Esophagus muscularis mucosa (tissue), 4 donors: ENCODE measurements around the gene TEC. TPM values are rescaled to one million over a fixed set of nuclear protein-coding genes. Genes with fewer than 3 reads are reported as not detected.

Experiments used
- DNase-seq: peaks from one replicate; pipeline ENCODE4 v3.0.0-alpha.2; 2017; ENCODE audit errors: extremely low spot score
- H3K27ac ChIP-seq, 4 donors: fragments of 200-600 bp; sonication (generic); replicated peaks in 1 of 4; 1 replicate in 3 of 4; 2 replicates in 1 of 4; pipeline ENCODE4 v1.5.1; 2016 to 2019; ENCODE audit warnings: mild to moderate bottlenecking in 1 of 4
- H3K27me3 ChIP-seq, 4 donors: fragments of 200-600 bp; sonication (generic); one replicate each; pipeline versions ENCODE4 v1.5.1 to v1.6.0; 2016 to 2019
- H3K36me3 ChIP-seq, 4 donors: fragments of 200-600 bp; sonication (generic); one replicate each; pipeline ENCODE4 v1.5.1; 2016 to 2019
- H3K4me1 ChIP-seq, 4 donors: fragments of 200-600 bp; sonication (generic); one replicate each; pipeline ENCODE4 v1.5.1; 2016 to 2019
- H3K4me3 ChIP-seq, 4 donors: fragments of 200-600 bp; sonication (generic); 1 replicate in 2 of 4; 2 replicates in 2 of 4; pipeline ENCODE4 v1.5.1; 2016 to 2019; ENCODE audit warnings: mild to moderate bottlenecking in 4 of 4, moderate library complexity in 1 of 4
- H3K9me3 ChIP-seq, 4 donors: fragments of 200-600 bp; sonication (generic); 1 replicate in 3 of 4; 2 replicates in 1 of 4; pipeline ENCODE4 v1.5.1; 2016 to 2019
- CTCF ChIP-seq, 3 experiments: fragments of 200-600 bp in 2 of 3; fragments of 450-650 bp in 1 of 3; sonication (generic) in 2 of 3; IDR thresholded peaks; one replicate each; pipeline ENCODE4 v1.5.1; 2017 to 2019; ENCODE audit warnings: antibody characterized with exemption in 3 of 3, mild to moderate bottlenecking in 2 of 3, moderate library complexity in 1 of 3
- EP300 ChIP-seq: sonication (generic); formaldehyde crosslinking; IDR thresholded peaks from one replicate; pipeline ENCODE4 v1.6.1; 2017; ENCODE audit warnings: antibody characterized with exemption
- POLR2A ChIP-seq: fragments of 450-650 bp; IDR thresholded peaks from one replicate; pipeline ENCODE4 v1.6.1; 2017; ENCODE audit warnings: antibody characterized with exemption, moderate library complexity, mild to moderate bottlenecking, low read depth
- POLR2AphosphoS5 ChIP-seq, 2 donors: sonication (generic); formaldehyde crosslinking; IDR thresholded peaks; one replicate each; pipeline ENCODE4 v1.6.1; 2017; ENCODE audit warnings: antibody characterized with exemption in 2 of 2
- WGBS: methylation state at CpG from one replicate; pipeline ENCODE4 v1.1.5; 2018; 5-methylcytosine and 5-hydroxymethylcytosine counted together
- intact Hi-C: fragments of 100-400 bp; cut with DNase I; formaldehyde crosslinking; loops from one replicate; pipeline ENCODE4 v1.15.1; 2023
- total RNA-seq, 4 donors: library from RNA; depleted of rRNA; stranded (reverse); fragments of >200 nt; gene quantifications; one replicate each; pipeline versions ENCODE4 v1.1.0 to v1.2.1, GENCODE V29; 2016

The TEC gene
- total RNA-seq, 4 donors from 2014 or later, result 1.5 to 2.2 (median 1.9) TPM

- no peak for DNase-seq
- H3K27ac ChIP-seq, result no peak overlapping the region
- no peak for TF ChIP-seq POLR2A
- no peak for TF ChIP-seq EP300
- no peak for TF ChIP-seq CTCF (IDR thresholded peaks at IDR 0.05)
- TF ChIP-seq POLR2AphosphoS5 (IDR thresholded peaks at IDR 0.05), result no peak
- no peak overlapping the region for H3K4me3 ChIP-seq
- no peaks in the 10 kb centered on the region for H3K27me3 ChIP-seq
- intact Hi-C loops, result no loop called here
- H3K4me1 ChIP-seq, result no peaks in the 10 kb centered on the region
- 96% methylated on average over 1 of the region's 1 CpG for WGBS
- H3K36me3 ChIP-seq, result no peaks in the 10 kb centered on the region
- H3K9me3 ChIP-seq, result no peaks in the 10 kb centered on the region
Measured at GRCh38 chr4:48105230-48105629, 164.4 kb downstream of the TEC start.

DNA sequence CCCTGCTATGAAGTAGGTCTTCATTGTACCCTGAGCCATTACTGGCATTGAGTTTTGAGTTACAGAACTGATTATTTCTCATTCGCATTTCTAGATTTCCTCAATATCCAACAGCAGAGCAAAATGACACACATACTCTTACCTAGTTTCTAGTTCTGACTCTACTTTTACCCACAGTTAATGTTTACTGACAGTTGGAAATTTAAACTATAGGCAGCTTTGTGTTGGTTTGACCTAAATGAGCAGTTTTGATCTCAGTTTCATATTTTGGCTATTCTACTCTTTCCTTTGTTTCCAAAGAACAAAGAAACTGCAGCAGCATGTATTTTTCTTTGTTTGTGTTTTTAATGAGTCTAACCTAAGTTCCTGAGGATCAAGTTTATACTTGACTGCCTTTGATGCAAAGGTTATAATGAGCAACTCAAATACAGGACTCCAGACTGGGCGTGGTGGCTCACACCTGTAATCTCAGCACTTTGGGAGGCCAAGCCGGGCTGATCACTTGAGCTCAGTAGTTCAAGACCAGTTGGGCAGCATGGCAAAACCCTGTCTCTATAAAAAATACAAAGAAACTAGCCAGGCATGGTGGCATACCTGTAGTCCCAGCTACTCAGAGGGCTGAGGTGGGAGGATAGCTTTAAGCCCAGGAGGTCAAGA lies 166.0 kb downstream of the TEC start:
- Histone ChIP-seq H3K36me3 (no peaks in the 10 kb centered on the region), H3K27ac (no peak overlapping the region), H3K4me3 (no peak overlapping the region), H3K4me1 (no peaks in the 10 kb centered on the region), H3K9me3 (no peaks in the 10 kb centered on the region), H3K27me3 (no peaks in the 10 kb centered on the region)
- TF ChIP-seq CTCF (IDR thresholded peaks at IDR 0.05), result no peak
- TF ChIP-seq POLR2AphosphoS5 (IDR thresholded peaks at IDR 0.05), result no peak
- DNase-seq, result no peak
- intact Hi-C loops, result no loop called here
- WGBS, result 89% methylated on average over 3 of the region's 3 CpGs

GRCh38 chr4:48102303-48102702 lies 167.3 kb downstream of the TEC start:
- 83% methylated on average over 3 of the region's 3 CpGs for WGBS
- Histone ChIP-seq H3K4me3 (no peak overlapping the region), H3K36me3 (no peaks in the 10 kb centered on the region), H3K4me1 (no peaks in the 10 kb centered on the region), H3K27me3 (no peaks in the 10 kb centered on the region), H3K9me3 (no peaks in the 10 kb centered on the region), H3K27ac (no peak overlapping the region)
- no peak for DNase-seq
- no peak for TF ChIP-seq EP300
- no peak for TF ChIP-seq POLR2AphosphoS5 (IDR thresholded peaks at IDR 0.05)
- no peak for TF ChIP-seq CTCF (IDR thresholded peaks at IDR 0.05)
- TF ChIP-seq POLR2A, result no peak
- intact Hi-C loops, result no loop called here

DNA sequence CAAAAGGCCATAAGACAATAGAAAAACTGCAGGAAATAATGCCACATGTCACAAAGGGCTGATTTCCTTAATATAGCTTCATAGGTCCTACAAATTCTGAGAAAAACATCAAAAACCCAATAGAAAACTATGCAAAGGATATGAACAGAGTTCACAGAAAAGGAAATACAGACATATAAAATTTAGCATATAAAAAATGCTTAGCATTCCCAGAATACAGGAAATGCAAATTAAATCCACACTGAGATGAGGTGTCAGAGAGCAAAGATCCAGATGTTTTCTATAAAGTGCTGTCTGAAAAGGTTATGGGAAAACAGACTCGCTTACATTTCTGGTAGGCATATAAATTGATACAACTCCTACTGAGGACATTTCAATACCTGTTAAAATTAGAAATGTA lies 169.4 kb downstream of the TEC start:
- TF ChIP-seq CTCF (IDR thresholded peaks at IDR 0.05) (no peak), EP300 (no peak), POLR2A (no peak), POLR2AphosphoS5 (IDR thresholded peaks at IDR 0.05) (no peak)
- H3K4me1 ChIP-seq, result no peaks in the 10 kb centered on the region
- no peaks in the 10 kb centered on the region for H3K36me3 ChIP-seq
- H3K9me3 ChIP-seq, result no peaks in the 10 kb centered on the region
- WGBS, result 50% methylated on average over 1 of the region's 1 CpG
- DNase-seq, result no peak
- no peak overlapping the region for H3K4me3 ChIP-seq
- no peak overlapping the region for H3K27ac ChIP-seq
- no peaks in the 10 kb centered on the region for H3K27me3 ChIP-seq
- intact Hi-C loops, result no loop called here

GRCh38 chr4:48095441-48095840 lies 174.2 kb downstream of the TEC start:
- TF ChIP-seq POLR2AphosphoS5 (IDR thresholded peaks at IDR 0.05) (no peak), POLR2A (no peak), EP300 (no peak), CTCF (IDR thresholded peaks at IDR 0.05) (no peak)
- H3K9me3 ChIP-seq, result no peaks in the 10 kb centered on the region
- H3K27ac ChIP-seq, result no peak overlapping the region
- H3K36me3 ChIP-seq, result no peaks in the 10 kb centered on the region
- H3K4me1 ChIP-seq, result no peaks in the 10 kb centered on the region
- DNase-seq, result no peak
- H3K4me3 ChIP-seq, result no peak overlapping the region
- 79% methylated on average over 2 of the region's 2 CpGs for WGBS
- no peaks in the 10 kb centered on the region for H3K27me3 ChIP-seq
- intact Hi-C loops, result no loop called here
